ENCODE measurements around the gene ERCC4.
"Not testable (repeated sequence)": the region's sequence is repeated elsewhere in the genome, so short reads cannot be mapped to it uniquely, and the experiment has no call there.

Gene ERCC4

DNA sequence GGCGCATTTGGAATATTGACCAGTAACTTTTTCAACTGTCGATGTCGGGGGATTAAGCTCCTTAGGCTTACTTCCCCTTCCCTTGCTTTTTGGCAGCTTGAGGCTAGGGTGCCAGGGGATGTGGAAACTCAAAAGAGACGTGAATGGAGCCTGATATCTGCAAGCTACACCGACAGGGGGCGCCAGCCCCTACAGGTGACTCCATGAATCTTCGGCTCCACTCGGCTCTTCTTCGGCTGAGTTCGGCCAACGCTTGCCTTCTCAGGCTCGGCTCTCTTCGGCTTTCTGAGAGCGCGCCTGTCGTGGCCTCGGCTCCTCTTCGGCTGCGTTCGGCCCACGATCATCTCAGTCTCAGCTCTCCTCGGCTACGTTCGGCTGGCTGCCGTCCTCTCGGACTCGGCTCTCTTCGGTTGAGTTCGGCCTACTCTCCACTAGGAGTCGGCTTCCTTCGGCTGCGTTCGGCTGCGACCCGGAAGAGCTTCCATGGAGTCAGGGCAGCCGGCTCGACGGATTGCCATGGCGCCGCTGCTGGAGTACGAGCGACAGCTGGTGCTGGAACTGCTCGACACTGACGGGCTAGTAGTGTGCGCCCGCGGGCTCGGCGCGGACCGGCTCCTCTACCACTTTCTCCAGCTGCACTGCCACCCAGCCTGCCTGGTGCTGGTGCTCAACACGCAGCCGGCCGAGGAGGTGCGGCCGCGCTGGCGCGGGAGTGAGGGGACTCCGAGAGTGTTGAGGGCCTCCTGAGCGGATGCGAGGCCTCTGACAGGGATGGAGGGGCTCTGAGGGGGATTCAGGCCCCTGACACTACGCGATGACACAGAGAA, at the start of gene ERCC4:
ERCC4 (plus strand) TSS at position 472 of the 827 bp plus-strand sequence; CDS start at position 484, 12 bp downstream.
- DNase-seq (ENCODE audit: low read depth), result peak; percentile 98

DNA sequence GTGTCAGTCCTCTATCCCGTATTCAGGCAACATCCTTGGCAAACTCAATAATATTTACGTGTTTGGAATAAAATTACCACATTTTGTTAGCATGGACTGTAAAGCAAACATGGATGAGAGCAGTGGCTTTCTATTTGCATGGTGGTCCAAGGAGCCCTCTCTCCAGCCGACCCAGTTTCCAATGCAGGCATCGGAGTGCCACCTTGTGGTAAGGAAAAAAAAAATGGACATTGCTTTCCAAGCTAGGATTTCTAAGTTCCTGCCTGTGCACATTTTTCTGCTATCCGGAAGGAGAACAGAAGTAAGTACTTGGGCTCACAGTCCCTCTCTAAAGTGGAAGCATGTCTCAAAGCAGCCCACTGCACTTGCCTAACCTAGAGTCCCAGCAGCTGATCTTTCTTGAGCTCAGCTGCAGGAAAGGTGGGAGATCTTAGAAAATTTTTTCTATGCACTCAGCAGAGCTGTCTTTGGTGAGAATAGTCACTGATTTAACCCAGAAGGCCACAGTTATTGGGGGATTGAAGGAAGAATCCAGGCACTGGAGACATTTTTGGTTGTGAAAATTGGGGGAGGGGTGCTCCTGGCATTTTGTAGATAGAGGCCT, 46.0 kb upstream of the ERCC4 start:
- no peak for DNase-seq (ENCODE audit: low read depth)

DNA sequence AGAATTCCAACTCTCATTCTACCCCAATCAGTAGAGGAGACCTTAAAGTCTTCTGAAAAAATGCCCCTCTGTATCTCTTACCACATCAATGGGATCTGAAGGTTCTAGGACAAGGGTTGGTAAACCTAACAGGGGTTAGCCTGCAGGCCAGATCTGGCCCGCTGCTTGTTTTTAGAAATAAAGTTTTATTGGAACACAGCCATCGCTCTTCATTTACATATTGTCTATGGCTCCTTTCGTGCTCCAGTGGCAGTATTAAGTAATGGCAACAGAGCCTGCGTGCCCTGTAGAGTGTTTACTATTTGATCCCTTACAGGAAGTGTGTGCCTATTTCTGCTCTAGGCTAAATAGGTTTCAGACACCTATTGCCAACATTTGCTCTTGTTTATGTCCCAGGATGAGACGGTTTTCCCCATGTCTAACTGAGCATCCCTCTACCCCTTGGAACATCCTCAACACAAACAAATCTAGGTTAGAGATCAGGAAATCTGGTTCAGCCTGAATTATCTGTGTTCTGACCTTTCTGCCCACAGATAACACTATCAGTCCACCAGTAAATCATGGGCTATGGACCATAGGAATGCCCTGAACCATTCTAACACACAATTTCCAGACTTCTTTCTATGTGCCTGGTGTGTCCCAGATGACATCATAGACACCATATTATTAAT, 44.2 kb upstream of the ERCC4 start:
- DNase-seq (ENCODE audit: low read depth), result no peak

DNA sequence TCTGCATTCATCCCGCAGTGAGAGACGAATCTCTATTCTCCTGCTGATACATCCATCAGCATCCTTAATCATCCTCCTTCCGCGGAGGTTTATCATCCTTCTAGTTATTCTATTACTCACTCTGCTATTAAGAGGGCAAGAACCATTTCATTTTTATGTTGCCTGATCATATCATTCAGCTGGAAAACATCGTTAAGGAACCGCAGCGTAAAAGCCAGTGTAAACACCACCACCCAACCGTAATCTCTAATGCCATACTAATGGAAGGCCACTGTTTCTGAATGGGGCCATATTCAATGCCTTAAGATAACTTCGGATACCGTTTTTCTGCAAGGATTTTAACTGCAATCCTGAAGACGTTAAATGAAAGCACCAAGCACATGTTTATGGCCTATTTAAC, 36.7 kb upstream of the ERCC4 start:
- DNase-seq (ENCODE audit: low read depth), result no peak

DNA sequence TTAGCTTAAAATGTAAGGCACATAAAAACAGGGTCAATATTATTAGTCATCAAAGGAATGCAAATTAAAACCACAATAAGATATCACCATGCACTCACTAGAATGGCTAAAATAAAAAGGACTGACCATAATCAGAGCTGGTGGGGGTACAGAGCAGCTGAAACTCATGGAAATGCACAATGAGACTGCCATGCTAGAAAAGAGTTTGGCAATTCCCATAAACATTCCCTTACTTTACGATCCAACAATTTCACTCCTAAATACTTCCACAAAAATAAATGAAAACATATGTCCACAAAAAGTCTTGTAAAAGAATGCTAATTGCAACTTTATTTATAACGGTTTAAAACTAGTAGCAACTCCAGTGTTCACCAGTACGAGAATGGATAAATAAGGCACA, 36.1 kb upstream of the ERCC4 start:
- no peak for DNase-seq (ENCODE audit: low read depth)

DNA sequence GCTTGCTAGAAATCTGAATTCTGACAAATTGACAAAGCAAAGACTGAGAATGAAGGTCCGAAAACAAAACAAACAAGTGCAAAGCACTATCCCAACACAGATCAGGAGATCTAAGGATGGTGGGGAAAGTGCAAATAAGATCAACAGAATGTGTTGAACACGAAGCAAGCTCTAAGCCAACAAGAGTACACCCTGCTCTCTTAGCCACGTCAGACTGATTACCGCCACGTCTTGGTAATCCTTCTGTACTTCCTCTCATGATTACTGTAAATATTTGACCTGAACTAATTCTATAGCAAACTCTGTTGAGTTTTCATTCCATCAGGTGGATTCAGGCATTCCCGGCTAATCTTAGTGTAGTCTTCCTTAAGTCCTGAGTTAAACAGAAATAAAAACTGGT, 34.3 kb upstream of the ERCC4 start:
- DNase-seq (ENCODE audit: low read depth), result no peak

DNA sequence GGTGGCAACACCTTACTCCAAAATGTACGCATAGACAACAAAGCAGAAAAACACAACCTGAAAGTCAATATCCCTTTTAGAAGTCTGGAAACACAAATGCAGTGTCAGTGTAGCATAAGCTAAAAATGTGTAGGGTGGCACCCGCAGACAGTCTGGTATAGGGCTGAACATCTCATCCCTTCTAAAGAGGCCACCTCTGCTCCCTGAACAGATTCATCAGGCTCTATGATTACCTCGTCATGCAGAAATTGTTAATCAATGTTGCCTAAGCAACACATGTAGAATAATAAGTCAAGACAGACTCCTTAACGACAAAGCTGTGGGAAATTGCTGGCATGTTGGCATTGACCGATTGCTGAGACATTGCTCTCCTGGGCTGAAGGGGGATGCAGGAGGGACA, 33.3 kb upstream of the ERCC4 start:
- no peak for DNase-seq (ENCODE audit: low read depth)

DNA sequence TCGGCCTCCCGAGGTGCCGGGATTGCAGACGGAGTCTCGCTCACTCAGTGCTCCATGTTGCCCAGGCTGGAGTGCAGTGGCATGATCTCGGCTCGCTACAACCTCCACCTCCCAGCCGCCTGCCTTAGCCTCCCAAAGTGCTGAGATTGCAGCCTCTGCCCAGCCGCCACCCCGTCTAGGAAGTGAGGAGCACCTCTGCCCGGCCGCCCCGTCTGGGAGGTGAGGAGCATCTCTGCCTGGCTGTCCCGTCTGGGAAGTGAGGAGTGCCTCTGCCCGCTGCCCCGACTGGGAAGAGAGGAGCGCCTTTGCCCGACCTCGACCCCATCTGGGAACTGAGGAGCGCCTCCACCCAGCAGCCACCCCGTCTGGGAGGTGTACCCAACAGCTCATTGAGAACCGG, 30.6 kb upstream of the ERCC4 start:
- DNase-seq (ENCODE audit: low read depth), result not testable (repeated sequence)

DNA sequence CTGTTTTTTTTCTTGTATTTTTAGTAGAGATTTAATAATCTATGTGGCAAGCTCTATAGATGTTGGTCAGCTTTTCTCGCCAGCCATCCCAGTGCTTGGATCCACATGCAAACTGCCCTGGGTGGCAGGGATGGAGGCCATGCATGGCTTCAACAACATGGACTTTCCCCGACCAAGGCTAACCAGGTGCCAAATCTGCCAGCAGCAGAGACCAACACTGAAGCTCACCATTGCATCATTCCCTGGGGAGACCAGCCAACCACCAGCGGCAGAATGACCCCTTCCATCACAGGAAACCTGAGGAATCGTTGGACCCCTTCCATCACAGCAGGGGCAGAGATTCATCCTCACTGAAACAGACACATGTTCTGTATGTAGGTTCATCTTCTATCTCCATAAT, 27.7 kb upstream of the ERCC4 start:
- no peak for DNase-seq (ENCODE audit: low read depth)

DNA sequence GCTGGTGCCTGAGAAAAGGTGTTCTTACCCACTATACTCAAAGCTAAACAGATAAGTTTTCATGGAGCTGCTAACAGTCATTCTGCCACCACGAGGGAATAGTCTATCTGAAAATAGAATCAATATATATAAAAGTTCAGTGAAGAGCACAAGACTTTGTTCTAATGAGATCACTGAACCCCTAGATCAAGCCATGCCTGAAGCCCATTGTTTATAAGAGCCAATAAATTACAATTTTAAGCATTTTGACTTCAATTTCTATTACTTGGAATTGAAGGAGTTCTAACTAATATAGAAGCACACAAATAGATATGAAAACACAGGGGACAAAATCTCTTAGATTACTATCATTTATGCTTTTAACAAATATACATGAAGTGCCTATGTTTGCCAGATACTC, 24.4 kb upstream of the ERCC4 start:
- no peak for DNase-seq (ENCODE audit: low read depth)

DNA sequence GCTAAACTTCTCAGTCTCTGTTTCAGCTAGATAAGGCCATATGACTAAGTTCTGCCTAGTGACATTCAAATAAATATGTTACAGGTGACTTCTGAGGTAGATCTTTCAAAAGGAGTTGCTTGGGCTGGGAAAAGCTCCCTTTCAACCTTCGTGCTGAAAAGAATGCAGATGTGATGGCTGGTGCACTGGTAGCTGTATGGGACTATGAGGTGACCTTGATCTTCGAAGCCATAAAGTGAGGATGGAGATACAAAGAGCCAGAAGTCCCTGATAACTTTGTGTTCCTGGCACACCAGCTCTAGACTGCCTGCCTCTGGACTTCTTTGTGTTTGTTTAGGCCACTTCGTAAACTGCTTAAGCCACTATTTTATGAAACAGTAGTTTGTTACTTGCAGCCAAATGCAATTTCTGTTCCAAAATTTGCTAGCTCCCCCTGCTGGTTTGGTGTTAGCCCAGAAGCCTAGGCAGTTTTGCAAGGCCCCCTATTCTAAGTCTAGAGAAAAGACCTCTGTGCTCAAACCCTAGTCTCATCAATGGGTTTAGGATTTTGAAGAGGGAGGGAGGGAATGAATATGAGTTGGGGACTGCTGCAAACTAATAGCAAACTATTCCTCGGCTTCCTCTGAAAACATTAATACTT, 23.3 kb upstream of the ERCC4 start:
- DNase-seq (ENCODE audit: low read depth), result no peak

DNA sequence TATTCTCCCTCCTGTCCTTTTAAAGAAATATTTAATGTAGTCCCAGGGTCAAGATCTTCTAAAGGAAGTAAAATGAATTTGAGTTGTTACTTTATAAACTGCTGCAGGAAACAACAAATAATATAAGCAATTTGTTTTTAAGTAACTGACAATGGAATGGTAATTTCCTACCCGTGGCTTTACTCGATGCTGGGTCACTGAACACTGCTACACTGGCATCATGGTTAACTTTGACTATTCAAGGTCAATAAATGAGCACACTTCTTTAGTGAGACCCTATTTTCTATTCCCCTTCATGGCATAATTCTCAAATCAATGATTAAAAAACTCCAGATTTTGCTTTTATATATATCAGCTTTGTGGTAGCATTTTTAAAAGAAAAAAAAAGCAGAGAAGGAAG, 22.1 kb upstream of the ERCC4 start:
- no peak for DNase-seq (ENCODE audit: low read depth)

DNA sequence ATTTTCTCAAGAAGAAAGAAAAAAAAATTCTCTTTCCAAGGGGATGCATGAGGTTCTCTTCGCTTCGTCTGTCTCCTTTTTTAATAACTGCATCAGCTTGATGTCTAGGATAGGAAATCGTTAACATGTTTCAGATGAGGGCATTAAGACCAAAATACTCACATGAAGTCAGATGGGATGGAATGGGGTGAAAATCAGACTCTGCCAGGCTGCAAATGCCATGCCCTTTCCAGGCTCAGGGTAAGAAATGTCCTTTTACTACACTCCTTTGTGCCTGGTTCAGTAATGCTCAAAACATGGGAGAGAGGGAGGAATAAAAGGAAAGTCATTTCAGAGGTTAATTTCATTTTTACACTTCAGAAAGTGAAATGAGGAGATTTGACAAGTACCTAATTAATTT, 21.7 kb upstream of the ERCC4 start:
- DNase-seq (ENCODE audit: low read depth), result no peak

DNA sequence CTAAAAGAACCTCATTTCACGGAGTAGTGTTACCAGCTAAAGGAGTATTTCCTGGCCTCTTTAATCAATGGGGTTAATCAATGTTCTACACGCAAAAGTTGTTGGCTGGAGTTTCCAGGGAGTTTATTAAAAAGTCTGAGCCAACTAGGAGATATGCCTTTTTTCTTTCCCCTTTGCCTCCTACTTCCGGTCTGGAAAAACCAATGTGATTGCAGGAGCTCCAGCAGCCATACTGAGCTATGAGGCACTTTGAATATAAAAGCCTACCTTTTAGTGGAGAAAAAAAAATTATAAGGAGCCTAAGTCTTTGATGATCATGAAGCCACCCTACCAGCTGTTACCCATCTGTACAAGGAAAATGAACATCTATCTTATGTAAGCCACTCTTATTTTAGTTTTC, 17.9 kb upstream of the ERCC4 start:
- no peak for DNase-seq (ENCODE audit: low read depth)

DNA sequence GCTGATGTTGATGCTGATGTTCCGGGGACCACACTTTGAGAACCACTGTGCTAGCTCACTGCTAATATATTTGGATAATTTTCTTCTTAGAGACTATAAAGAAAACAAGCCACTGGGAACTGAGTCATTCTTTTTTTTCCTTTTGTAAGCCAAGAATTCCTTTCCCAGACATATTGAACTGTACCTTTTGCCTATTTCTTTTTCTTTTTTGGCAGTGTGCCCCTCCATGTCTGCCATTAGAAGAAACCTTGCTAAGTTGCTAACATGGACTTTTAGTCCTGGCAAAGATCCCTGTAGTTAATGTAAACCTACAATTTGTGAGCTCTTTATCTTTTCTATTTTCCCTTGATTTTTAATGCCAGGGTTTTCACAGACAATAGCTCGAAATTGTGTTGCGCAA, 17.3 kb upstream of the ERCC4 start:
- DNase-seq (ENCODE audit: low read depth), result no peak

DNA sequence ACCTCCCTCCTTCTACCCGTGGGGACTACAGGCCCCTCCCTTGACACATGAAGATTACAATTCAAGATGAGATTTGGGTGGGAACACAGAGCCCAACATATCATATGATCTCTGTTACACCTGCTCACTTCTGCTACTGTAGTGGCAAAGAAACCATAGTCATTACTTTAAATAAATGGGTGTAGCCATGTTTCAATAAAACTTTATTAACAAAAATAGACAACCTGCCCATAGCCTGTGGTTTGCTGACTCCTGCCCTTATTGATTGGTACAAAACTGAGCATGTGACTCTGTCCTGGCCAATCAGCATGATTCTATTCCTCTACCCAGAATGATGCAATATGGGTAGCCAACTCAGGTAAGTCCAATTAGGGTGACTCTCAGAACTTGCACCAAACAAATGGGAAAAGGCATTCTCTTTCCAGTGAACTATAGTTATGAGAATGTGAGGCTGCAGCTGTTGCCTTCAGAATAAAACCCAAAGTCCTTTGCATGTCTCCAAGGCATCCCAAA, 15.7 kb upstream of the ERCC4 start:
- no peak for DNase-seq (ENCODE audit: low read depth)

DNA sequence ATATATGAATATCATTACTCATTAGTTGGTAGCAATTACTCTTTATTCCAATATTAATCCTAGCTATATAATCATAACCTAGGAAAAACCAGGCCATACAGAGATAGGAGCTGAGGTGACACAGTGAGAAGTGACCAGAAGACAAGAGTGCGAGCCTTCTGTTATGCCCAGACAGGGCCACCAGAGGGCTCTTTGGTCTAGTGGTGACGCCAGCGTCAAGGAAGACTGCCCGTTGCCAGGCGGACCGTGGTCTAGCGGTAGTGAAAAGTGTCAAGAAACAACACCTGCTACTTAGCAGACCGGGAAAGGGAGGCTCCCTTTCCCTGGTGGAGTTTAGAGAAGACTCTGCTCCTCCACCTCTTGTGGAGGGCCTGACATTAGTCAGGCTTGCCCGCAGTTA, 15.1 kb upstream of the ERCC4 start:
- not testable (repeated sequence) for DNase-seq (ENCODE audit: low read depth)

DNA sequence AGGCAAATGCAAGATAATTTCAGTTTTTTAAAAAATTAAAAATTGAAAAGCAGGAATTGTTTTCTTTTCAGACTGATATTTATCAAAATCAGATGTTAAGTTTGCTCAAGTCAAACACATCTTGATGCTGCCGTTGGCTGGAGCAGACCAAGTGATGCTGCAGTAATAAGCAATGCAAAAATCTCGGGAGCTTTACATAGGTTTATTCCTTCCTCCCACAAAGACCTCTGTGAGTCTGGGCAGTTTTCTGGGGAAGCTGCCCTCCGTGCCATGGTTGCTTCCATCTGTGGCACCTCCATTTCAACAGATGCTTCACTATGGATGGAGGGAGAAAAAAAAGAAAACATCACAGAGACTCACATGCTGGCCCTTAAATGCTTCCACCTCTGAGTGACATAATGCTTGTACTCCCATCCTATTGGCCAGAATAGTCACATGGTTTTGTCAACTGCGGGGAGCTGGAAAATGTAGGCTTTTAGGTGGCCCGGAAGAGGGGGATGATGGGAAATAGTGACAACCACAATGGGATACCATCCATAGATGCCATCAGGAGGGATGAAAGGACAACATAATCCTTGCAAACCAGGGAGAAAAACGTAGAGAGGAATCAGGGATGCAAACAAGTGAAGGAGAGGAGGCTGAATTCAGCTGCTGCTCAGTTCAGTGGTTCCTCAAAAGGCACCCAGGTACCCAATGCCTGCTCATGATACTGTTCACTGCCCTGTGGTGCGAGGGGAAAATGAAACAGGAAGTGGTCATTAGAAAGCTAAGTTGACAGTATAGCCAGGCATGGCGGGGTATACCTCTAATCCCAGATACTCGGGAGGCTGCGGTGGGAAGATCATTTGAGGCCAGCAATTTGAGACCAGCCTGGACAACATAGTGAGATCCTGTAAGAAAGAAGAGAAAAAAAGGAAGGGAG, 13.5 kb upstream of the ERCC4 start:
- DNase-seq (ENCODE audit: low read depth), result no peak

DNA sequence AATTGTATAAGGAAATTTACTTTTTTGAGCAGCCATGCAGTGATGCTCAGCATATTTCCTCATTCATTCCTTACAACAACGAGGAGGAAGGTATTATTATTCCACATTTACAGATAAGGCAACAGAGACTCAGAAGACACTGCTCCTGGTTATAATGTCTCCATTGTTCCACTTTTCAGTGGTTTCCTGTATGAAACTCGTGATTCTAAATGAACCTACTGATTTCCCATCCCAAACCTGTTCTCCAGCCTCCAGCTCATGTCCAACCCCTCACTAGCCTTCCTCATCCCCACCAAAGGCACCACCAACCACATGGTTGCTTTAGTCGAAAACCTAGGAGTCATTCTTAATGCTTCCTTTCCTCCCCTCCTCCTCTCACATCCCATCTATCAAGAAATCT, 12.5 kb upstream of the ERCC4 start:
- DNase-seq (ENCODE audit: low read depth), result no peak

DNA sequence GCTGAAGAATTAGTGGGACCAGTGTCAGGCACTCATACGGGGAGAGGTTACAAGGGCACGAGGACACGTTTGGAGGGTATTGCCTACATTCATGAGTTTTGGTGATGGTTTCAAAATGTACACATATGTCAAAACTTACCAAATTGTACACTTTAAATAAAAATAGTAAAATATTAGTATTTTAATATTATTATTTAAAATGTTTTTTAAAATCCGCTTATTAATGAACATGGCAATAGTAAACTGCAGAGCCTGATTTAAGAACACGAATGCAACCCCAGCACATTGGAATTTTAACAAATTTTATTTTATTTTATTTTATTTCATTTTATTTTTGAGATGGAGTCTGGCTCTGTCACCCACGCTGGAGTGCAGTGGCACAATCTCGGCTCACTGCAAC, 10.9 kb upstream of the ERCC4 start:
- DNase-seq (ENCODE audit: low read depth), result no peak

DNA sequence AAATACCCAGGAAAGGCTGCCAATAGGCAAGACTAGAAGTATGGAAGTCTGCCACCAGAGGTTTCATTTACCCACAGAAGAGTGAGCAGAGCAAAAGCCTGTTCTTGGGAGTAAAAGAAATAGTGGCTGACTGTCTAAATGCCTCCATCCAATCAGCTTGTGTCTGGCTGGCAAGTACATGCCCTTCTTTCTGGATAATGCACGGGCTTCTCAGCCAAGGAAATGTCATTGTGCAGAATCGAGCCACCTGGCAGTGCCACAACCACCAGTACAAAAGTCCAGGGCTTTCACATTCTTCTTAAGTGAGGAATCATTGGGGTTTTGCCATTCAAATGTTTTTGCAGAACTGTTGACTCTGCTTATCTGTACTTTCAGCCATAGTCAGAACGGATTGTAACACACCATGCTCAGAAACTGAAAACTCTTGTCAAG, 10.1 kb upstream of the ERCC4 start:
- DNase-seq (ENCODE audit: low read depth), result no peak
